ENCODE data around the gene PELI2.

Gene PELI2

GRCh38 chr14:56117765-56118610 lies at the start of gene PELI2:
Gene PELI2, plus strand, starts transcription at chr14:56118411. Its CDS starts 250 bp downstream, at chr14:56118661.
- peak; percentile 44 to 56 for DNase-seq (ENCODE audit: low read depth in 2 of 2)

GRCh38 chr14:56073799-56074198 lies 44.4 kb upstream of the PELI2 start:
- no peak for DNase-seq (ENCODE audit: low read depth in 2 of 2)

- no peak for DNase-seq (ENCODE audit: low read depth in 2 of 2)
Measured at GRCh38 chr14:56075301-56075700, 42.9 kb upstream of the PELI2 start.

- DNase-seq (ENCODE audit: low read depth in 2 of 2): no peak
Measured at GRCh38 chr14:56081139-56081538, 37.1 kb upstream of the PELI2 start.

GRCh38 chr14:56082880-56083279 lies 35.3 kb upstream of the PELI2 start:
- no peak for DNase-seq (ENCODE audit: low read depth in 2 of 2)

GRCh38 chr14:56085471-56085870 lies 32.7 kb upstream of the PELI2 start:
- no peak for DNase-seq (ENCODE audit: low read depth in 2 of 2)

- no peak for DNase-seq (ENCODE audit: low read depth in 2 of 2)
Measured at GRCh38 chr14:56087671-56088471, 30.3 kb upstream of the PELI2 start.

- DNase-seq (ENCODE audit: low read depth in 2 of 2): no peak
Measured at GRCh38 chr14:56088941-56089340, 29.3 kb upstream of the PELI2 start.

GRCh38 chr14:56092763-56093162 lies 25.4 kb upstream of the PELI2 start:
- no peak for DNase-seq (ENCODE audit: low read depth in 2 of 2)

- DNase-seq (ENCODE audit: low read depth in 2 of 2): no peak
Measured at GRCh38 chr14:56094076-56094475, 24.1 kb upstream of the PELI2 start.

- no peak for DNase-seq (ENCODE audit: low read depth in 2 of 2)
Measured at GRCh38 chr14:56098021-56098420, 20.2 kb upstream of the PELI2 start.

GRCh38 chr14:56099081-56099797 lies 19.0 kb upstream of the PELI2 start:
- no peak for DNase-seq (ENCODE audit: low read depth in 2 of 2)

GRCh38 chr14:56100556-56100955 lies 17.7 kb upstream of the PELI2 start:
- no peak for DNase-seq (ENCODE audit: low read depth in 2 of 2)

- no peak for DNase-seq (ENCODE audit: low read depth in 2 of 2)
Measured at GRCh38 chr14:56102941-56103340, 15.3 kb upstream of the PELI2 start.

GRCh38 chr14:56107615-56108014 lies 10.6 kb upstream of the PELI2 start:
- no peak for DNase-seq (ENCODE audit: low read depth in 2 of 2)

GRCh38 chr14:56108057-56108456 lies 10.2 kb upstream of the PELI2 start:
- DNase-seq (ENCODE audit: low read depth in 2 of 2): no peak

- DNase-seq (ENCODE audit: low read depth in 2 of 2): no peak
Measured at GRCh38 chr14:56112781-56113180, 5.4 kb upstream of the PELI2 start.

- no peak for DNase-seq (ENCODE audit: low read depth in 2 of 2)
Measured at GRCh38 chr14:56115334-56115870, 2.8 kb upstream of the PELI2 start.

- DNase-seq (ENCODE audit: low read depth in 2 of 2): no peak
Measured at GRCh38 chr14:56115976-56116893, 2.0 kb upstream of the PELI2 start.

- no peak for DNase-seq (ENCODE audit: low read depth in 2 of 2)
Measured at GRCh38 chr14:56118611-56119181, 485 bp downstream of the PELI2 start.
